Fibroblast of skin of back (primary cell): ENCODE results near the gene GTF3C5. TPM values are rescaled to one million over a fixed set of nuclear protein-coding genes. Genes with fewer than 3 reads are reported as not detected.
"Not testable (repeated sequence)": the region's sequence is repeated elsewhere in the genome, so short reads cannot be mapped to it uniquely, and the experiment has no call there.

Experiments used
- DNase-seq: peaks from one replicate; pipeline ENCODE4 v3.0.0-alpha.2; 2013
- polyA plus RNA-seq, 2 experiments: library from polyadenylated mRNA; unstranded; fragments of 120-200 nt; gene quantifications; one replicate each; pipeline ENCODE4 v1.2.1, GENCODE V29; 2013; ENCODE audit not compliant: insufficient read length in 2 of 2

The GTF3C5 gene, protein sequence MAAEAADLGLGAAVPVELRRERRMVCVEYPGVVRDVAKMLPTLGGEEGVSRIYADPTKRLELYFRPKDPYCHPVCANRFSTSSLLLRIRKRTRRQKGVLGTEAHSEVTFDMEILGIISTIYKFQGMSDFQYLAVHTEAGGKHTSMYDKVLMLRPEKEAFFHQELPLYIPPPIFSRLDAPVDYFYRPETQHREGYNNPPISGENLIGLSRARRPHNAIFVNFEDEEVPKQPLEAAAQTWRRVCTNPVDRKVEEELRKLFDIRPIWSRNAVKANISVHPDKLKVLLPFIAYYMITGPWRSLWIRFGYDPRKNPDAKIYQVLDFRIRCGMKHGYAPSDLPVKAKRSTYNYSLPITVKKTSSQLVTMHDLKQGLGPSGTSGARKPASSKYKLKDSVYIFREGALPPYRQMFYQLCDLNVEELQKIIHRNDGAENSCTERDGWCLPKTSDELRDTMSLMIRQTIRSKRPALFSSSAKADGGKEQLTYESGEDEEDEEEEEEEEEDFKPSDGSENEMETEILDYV
- 56.9 TPM for polyA plus RNA-seq (2013, experiment 1 of 2; ENCODE audit: insufficient read length)
- 28.1 TPM for polyA plus RNA-seq (2013, experiment 2 of 2; ENCODE audit: insufficient read length)

DNA sequence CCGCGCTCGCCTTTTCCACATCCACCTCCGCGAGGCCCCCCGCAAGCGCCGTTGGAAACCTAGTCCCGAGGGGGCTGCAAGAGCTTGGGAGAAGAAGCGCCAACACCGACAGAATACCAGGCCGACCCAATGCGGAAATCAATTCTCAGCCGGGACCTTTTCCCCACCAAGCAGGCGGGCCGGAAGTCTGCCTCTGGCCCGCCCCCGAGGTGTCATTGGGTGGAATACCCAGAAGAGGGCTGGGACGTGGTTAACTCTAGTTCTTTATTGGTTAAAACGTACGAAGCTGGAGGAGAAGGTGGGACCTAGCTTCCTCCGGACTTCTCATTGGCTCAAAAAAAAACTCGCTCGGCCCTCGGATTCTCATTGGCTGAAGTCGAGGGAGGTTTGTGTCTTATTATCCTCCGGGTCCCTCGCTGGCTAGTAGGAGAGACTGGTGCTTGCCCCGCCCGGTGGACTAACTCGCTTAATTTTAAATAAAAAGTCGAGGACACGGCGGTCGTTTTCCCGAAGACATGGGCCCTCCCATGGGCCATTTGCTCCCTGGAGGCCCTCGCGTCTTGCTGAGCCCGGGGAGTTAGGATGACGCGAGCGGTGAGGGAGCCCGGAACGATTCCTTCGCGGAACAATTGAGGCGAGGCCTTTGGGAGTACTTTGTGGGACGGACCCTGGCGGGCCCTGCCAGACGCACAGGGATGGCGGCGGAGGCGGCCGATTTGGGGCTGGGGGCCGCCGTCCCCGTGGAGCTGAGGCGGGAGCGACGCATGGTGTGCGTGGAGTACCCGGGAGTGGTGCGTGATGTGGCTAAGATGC, at the start of gene GTF3C5:
Gene GTF3C5 (plus strand): TSS at position 681 of the 813 bp plus-strand sequence. CDS start 15 bp downstream, at position 696.
- peak; percentile 99 for DNase-seq

DNA sequence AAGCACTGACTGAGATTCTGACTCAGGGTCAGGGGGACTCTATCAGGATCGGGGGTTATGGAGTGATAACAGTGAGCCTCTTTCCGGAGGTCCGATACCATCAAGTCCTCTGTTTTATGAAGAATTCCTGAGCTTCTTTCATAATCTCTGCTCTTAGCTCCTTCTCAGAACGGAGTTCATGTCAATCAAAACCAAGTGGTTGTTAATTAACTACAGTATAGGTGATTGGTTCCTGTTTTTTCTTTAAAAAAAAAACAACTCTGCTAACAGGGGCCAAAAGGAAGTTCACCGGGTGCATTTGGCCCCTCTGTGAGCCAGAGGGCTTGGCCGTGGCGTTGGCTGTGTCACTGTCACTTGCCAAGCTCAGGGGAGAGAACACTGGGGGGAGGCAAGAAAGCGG, 48.3 kb upstream of the GTF3C5 start:
- DNase-seq = no peak

- DNase-seq = no peak
Observed at GRCh38 chr9:132983491-132984201, 47.2 kb upstream of the GTF3C5 start.

- no peak for DNase-seq
Observed at GRCh38 chr9:132984202-132985070, 46.4 kb upstream of the GTF3C5 start.

- no peak for DNase-seq
Observed at GRCh38 chr9:132985071-132985350, 45.8 kb upstream of the GTF3C5 start.

- no peak for DNase-seq
Observed at GRCh38 chr9:132985489-132985888, 45.3 kb upstream of the GTF3C5 start.

DNA sequence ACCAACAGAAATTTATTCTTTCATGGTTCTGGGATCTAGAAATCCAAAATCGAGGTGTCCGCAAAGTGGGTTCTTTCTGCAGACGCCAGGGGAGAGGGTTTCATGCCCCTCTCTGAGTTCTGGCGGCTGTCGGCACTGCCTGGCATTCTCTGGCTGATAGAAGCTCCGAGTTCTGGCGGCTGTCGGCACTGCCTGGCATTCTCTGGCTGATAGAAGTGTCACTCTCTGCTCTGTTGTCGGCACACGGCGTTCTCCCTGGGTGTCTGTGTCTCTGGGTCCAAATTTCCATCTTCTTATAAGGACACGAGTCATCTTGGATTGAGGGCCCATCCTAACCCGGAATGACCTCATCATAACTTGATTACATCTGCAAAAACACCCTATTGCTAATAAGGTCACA, 44.7 kb upstream of the GTF3C5 start:
- DNase-seq = no peak

GRCh38 chr9:132986640-132987620, 43.9 kb upstream of the GTF3C5 start:
- DNase-seq = no peak

GRCh38 chr9:132988244-132989013, 42.4 kb upstream of the GTF3C5 start:
- no peak for DNase-seq

DNA sequence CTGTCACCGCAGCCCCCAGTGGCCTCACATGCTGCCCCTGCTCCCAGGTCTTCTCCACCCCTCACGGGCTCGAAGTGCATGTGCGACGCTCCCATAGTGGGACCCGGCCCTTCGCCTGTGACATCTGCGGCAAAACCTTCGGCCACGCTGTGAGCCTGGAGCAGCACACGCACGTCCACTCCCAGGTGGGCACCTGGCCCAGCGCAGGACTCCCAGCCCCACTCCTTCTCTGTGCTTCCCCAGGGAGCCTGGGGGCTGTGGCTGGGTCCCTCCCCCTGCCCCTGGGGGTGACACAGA, 41.8 kb upstream of the GTF3C5 start:
- DNase-seq = no peak

- DNase-seq = no peak
Observed at GRCh38 chr9:132989414-132989996, 41.3 kb upstream of the GTF3C5 start.

GRCh38 chr9:132989998-132990557, 40.7 kb upstream of the GTF3C5 start:
- DNase-seq = not testable (repeated sequence)

- DNase-seq = no peak
Observed at GRCh38 chr9:132990781-132991180, 40.0 kb upstream of the GTF3C5 start.

DNA sequence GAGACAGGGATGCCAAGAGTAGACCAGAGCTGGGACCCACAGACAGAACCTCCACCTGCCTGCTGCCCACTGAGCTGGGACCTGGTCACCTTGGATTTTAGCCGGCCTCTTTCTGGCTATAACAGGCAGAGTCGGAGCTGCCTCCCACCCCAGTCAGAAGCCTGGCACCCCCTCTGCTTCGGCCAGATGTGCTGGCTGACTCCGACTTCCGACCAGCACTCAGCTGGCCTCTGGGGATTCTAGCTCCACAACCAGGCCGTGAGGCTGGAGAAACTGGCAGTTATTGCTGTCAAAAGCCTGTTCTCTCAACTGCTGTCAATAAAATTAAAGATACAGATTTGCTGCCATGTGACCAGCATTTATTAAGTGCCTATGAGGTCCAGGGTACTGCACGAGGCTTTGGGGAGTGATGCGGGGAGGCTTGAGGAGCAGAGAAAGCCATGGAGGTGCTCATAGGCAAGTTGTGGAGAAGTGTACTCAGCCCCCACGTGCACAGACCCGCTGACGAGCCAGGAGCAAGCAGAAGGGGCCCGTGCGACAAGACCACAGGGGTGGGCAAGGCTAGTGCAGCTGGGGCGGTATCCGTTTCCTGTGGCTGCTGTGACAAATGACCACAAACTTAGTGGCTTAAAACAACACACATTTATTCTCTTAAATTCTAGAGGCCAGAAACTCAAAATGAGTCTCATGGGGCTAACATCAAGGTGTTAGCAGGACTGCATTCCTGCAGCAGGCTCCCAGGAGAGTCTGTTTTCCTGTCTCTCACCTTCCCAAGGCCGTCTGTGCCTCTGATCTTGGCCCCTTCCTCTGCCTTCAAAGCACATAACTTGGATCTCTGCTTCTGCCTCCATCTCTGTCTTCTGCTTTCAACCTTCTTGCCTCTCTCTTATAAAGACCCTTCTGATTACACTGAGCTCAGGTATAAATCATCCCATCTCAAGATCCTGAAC, 39.2 kb upstream of the GTF3C5 start:
- no peak for DNase-seq

DNA sequence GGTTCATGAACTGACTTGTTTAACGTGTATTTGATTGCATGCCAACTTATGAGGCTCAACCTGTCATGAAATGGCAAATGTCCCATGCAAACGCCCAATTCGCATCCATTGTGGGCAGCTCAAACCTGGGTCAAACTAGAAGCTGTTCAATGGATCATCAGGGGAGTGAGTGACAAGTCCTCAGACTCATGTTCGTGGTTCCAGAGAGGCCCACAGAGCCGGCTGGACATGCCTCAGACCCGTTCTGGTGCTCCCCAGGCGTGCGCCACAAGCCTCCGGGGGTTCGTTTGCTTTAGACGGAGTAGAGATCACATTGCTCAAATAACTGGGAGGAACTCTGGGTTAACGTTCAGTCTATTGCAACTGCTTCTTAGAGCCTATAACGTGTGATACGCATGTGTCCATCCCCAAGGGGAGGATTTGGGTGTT, 37.3 kb upstream of the GTF3C5 start:
- DNase-seq = no peak

- DNase-seq = peak; percentile 11
Observed at GRCh38 chr9:132994410-132995120, 36.2 kb upstream of the GTF3C5 start.

- no peak for DNase-seq
Observed at GRCh38 chr9:132995121-132995420, 35.7 kb upstream of the GTF3C5 start.

DNA sequence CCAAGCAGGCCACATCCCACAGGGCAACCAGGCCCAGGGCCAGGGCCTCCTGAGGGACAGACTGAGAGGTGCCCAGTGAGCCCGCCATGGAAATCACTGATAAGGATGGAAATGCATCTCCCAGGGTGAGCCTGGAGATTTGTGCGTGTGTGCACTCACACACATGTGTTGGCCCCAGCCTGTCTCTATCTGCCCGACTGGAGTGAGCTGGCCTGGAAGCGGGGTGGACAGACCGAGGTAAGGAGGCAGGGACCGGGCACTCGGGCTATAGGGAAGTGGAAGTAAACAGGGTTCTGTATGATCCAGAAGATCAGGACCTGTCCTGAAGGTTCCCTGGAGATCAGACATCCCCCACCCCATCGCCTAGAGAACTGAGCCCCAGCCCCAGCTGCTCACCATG, 34.9 kb upstream of the GTF3C5 start:
- no peak for DNase-seq
